ENCODE measurements around the gene PRDM2.

The PRDM2 gene

DNA sequence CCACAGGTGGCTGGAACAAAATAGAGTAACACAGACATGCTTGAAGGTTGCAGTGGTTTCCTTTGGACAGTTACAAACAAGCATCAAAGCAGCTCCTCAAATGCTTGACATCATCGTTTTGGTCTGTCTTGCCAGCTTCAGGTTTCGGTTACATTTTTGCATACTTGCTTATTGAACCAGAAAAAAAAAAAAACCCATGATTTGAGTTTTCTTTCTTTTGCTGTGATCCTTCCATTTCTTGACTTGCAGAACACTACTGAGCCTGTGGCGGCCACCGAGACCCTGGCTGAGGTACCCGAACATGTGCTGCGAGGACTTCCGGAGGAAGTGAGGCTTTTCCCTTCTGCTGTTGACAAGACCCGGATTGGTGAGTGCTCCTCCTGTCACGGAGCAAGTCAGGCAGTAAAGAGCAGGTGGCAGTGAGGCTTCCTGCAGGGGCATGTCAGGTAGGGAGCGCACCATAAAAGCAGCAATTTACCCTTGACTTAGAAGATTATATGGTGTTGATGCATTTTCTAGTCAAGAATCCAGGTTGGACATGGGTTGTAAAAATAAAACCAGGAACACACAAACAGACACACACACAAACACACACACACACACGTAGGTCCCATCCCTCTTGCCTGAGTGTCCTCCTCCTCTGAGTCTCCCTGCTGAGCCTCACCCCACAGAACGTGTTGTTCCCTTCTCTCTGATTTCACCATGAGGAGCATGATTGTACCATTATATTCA lies 30.9 kb downstream of the PRDM2 start:
- DNase-seq (ENCODE audit: extremely low read depth in 1 of 2, low read depth in 1 of 2) = peak; percentile 55 to 84

DNA sequence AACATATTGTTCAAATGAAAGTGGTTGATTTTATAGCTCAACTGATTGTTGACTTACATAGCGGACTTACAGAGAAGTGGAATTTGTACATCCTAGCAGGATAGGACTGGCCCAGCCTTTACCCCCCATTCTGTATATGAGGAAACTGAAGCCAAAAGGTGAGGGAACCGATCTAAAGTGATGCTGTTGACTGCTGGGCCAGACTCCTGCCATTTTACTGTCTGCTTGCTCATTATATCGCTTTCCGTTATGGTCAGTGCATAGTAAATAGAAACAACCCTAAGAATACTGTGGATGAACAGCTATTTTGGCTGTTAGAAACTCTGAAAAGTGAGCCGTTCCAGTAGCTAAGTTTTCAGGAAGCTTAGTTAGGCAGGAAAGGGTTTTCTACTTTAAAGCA lies 31.9 kb downstream of the PRDM2 start:
- DNase-seq (ENCODE audit: extremely low read depth in 1 of 2, low read depth in 1 of 2) = no peak

DNA sequence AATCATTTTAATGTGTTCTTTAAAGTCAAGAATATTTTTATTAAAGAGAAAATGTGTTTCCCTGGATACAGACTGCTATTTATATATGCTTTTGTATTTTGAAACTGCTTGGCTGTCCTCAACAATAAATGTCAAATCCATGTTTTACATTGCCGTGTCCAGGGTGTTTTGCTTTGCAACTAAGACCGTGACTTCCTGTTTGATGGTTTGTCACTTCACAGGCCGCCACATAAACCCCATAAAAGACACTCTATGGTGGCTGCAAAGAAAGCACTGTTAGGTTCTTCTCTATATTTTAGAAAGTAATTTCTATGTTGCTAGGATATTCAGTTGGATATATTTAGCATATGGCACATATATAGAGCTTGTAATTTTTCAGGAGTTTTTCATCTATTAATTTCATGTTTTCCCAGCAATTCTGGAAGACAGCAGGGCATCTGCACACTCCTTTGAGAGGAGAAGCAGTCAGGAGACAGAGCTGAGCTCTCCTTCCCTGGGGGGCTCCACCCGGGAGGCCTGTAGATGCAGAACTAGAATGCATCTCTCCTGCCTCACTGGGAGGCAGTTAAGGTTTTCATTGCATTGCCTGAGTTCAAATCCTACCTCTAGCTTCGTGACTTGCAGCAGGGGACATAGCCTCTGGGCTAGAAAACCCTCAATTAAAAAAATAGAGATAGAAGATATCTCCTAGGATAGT lies 33.1 kb downstream of the PRDM2 start:
- DNase-seq (ENCODE audit: extremely low read depth in 1 of 2, low read depth in 1 of 2) = no peak

DNA sequence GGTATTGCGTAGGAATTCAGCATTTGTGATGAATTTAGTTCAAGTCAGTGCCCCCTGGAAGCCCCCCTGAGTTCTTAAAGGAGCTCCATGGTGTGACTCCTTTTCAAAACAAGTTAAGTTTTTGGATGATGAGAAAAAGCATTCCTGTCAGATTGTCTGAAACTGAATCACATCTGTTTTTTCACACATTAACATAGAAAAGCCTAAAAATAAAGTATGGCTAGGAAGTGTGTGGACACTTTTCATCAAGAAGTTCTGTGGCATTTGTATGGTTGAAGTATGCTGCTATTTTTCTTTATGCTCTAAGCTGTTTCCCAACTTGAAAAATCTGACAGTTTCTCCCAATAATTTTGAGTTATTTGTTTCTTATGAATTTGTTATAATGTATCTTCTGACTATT lies 33.7 kb downstream of the PRDM2 start:
- no peak for DNase-seq (ENCODE audit: extremely low read depth in 1 of 2, low read depth in 1 of 2)

DNA sequence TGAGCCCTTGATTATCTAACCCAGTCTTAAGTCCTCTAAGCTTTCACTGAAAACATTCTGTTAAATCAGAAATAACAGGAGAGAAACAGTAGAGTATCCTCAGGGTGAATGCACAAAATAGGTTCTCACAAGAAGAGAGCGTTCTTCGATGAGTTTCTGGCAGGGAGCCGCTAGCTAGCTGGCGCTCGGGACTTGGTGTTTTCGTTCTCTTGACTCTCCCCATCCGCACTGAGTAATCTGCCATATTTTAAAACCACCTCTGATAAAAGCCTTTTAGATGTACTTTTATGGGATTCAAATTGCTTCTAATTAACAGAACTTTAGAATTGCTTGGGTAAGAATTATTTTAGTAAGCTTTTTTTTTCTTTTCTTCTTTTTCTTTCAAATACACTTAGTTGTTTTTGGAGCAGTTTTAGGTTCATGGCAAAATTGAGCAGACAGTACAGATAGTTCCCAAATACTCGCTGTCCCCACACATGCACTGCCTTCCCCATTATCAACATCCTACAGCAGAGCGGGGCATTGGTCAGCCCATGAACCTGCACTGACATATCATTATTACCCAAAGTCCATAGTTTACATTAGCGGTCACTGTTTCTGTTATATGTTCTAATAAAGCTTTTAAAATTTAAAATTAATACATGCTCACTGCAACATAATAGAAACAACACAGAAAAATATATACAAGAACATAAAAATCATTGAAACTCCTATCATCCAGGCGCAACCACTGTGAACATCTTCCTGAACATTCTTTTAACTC lies 35.4 kb downstream of the PRDM2 start:
- DNase-seq (ENCODE audit: extremely low read depth in 1 of 2, low read depth in 1 of 2) = no peak

DNA sequence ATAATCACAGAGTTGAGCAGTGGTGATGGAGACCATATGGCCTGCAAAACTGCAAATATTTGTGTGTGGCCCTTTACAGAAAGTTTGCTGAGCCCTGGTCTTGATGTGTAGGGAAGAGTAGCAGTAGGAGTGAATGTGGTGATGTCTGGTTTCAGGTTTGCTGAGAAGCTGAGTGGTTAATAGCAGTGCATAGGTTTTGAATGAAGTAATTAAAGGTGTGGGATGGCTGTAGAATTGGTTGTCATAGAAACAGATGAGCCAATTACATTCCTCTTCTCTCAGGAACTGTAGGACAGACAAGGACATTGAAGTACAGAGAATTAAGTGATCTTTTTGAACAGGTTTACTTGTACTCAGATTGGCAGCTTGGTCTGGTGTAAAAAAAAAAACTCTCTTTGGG lies 37.4 kb downstream of the PRDM2 start:
- DNase-seq (ENCODE audit: extremely low read depth in 1 of 2, low read depth in 1 of 2) = no peak

DNA sequence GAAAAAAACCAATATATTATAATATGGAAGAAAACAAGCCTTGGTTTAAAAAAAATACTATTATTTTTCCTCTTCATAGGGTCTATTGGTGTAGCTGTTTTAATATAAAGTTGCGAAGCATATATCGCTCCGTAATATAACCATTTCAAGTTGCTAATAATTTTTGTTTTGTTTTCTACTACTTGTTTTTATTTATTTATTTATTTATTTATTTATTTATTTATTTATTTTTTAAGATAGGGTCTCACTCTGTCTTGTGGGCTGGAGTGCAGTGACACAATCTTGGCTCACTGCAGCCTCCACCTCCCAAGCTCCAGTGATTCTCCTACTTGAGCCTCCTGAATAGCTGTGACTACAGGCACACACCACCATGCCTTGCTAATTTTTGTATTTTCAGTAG lies 46.4 kb downstream of the PRDM2 start:
- no peak for DNase-seq (ENCODE audit: extremely low read depth in 1 of 2, low read depth in 1 of 2)

DNA sequence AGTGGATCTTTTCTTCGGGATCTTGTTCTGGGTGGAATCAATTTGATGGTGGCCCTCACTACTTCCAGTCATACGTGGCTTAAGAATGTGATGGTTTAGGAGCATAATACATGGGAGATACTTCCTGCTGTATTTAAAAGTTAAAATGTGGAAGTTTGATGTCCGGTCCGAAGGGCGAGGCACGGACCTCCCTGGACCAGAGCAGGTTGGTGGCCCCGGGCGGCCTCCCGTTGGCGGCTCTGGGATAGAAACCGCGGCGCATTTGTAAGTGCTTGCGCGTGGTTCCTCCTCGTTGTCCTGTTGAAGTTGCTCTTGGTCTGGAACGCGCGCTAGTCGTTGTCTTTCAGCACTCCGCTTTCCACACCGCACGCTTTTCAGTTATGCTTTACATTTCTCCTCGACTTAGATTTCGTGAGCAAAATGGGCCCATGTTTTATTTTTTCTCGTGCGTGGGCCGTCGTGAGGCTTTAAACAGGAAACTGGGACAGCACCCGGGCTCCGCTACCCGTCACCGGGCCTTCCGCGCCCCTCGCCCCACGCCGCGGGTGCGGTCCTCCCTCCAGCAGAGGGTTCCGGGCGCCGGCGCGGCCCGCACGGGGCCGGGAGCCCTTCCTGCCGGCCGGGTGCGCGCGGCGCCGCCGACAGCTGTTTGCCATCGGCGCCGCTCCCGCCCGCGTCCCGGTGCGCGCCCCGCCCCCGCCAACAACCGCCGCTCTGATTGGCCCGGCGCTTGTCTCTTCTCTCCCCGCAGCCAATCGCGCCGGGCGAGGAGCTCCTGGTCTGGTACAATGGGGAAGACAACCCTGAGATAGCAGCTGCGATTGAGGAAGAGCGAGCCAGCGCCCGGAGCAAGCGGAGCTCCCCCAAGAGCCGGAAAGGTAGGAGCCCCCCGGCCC lies 48.9 kb downstream of the PRDM2 start:
- peak; percentile 89 to 94 for DNase-seq (ENCODE audit: extremely low read depth in 1 of 2, low read depth in 1 of 2)

DNA sequence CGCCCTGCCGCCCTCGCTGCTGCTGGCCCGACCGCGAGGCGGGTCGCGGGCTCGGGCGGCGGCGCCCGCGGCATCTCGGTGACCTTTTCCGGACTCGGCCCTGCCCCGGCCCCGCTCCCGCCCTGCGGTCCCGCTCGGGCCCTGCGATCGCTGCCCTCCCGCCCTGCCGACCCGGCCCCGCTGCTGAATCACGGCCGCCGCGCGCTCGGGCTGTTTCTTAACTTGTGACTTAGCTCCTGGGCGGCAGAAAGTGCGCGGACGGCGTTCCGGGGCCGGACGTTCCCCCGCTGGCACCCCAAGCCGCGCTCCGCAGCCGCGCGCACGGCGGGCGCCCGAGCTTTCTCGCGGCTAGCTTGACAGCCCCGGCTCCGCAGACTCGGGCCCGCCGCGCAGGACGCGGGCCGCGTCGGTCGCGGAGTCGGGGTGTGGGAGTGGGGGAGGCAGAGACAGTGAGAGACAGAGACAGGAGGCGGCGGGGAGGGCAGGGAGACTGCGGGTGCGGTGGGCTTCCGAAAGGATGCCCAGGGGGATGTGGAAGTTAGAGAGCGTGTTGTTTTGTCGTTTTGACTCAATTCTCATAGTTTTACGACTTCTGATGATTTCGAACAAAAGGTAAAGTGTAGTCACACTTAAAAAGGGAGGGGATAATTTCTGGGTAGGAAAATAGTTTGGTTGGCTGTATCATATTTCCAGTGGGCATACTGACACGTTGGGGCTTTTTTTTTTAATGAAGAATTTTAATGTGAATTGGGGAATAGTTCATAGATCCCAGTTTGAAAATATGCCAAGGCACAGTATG lies 49.8 kb downstream of the PRDM2 start:
- DNase-seq (ENCODE audit: extremely low read depth in 1 of 2, low read depth in 1 of 2) = peak; percentile 22 to 28

DNA sequence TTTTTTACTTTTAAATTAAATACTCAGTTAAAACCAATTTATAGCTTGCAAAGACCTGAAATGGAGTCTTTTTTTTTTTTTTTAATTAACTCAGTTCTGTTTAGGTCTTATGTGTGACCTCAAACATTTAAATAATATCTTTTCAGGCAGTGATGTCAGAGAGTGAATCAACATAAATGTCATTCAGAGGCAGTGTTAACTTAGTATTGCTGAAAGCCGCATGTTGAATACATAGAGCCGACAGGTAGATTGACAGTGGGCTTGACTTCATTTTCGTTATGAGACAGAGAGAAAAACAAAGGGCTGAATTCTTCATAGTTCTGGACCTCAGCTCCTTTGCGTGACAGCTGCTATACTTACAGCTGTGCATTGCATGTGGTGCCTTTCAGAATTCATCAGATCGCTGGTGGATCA lies 51.5 kb downstream of the PRDM2 start:
- DNase-seq (ENCODE audit: extremely low read depth in 1 of 2, low read depth in 1 of 2) = no peak

DNA sequence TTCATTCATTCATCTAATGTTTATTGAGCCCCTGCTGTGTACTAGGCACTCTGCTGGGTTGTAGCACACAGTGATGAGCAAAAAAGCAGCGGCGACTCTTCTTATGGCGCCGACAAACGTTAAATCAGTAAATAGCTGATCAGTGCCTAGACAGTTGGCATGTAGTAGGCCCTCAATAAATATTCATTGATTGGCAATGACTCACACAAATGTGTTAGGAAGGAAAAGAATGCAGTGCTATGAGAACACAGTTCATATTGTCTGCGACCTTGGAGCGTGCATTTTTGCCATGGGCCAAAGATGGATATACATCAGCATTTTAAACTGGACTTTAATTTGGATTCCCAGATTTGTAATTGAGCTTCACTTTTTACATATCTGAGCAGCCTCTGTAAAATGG lies 52.0 kb downstream of the PRDM2 start:
- DNase-seq (ENCODE audit: extremely low read depth in 1 of 2, low read depth in 1 of 2) = no peak

DNA sequence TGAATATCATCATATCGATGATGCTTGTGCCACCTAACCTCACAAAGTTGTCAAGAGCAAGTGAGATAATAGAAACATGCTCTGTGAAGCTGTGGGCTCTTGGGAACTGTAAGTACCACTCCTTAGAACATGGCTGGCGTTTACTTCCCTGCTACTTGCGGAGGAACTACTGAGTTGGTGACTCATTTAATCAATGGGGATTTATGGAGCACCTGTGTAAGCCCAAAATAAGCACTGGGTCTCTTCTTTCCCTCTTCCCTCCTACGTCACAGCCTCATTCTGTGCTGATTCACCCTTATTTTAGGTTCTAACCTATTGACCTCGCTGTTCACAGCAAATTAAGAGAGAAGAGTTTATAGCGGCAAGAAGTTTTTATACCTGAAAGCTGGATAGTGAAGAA lies 52.9 kb downstream of the PRDM2 start:
- DNase-seq (ENCODE audit: extremely low read depth in 1 of 2, low read depth in 1 of 2) = no peak

DNA sequence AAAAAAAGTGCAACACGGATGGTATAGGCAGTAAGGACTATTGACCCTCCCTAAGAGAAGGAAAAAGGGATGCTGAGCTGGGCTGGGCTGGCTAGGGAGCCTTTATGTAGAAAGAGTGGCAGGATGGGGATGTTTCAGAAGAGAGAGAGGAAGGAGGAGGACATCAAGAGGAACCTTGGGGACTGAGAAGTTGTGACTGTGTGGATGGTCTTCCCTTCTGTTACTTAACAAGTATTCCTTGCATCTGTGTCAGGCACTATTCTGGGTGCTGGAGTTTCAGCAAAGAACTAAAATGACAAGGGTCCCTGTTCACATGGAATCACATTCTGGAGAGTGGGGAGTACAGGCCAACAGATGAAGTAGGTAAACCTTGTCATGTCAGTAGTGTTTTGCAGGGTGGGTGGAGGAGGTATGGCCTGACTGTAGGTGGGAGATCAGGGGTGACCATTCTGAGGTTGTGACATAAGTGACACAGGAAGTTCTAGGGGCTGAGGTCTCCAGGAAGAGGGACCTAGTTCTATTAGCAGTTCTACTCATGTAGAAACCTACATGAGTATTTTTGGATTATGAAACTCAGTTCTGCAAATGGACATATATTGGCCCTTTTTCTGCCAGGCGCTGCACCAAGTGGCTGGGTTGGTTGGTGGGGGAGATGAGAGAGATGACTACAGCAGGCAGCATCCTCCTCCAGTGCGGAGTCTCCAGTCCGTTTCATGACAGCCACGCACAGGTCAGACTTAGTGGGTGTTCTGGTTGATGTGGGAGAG lies 53.8 kb downstream of the PRDM2 start:
- no peak for DNase-seq (ENCODE audit: extremely low read depth in 1 of 2, low read depth in 1 of 2)

DNA sequence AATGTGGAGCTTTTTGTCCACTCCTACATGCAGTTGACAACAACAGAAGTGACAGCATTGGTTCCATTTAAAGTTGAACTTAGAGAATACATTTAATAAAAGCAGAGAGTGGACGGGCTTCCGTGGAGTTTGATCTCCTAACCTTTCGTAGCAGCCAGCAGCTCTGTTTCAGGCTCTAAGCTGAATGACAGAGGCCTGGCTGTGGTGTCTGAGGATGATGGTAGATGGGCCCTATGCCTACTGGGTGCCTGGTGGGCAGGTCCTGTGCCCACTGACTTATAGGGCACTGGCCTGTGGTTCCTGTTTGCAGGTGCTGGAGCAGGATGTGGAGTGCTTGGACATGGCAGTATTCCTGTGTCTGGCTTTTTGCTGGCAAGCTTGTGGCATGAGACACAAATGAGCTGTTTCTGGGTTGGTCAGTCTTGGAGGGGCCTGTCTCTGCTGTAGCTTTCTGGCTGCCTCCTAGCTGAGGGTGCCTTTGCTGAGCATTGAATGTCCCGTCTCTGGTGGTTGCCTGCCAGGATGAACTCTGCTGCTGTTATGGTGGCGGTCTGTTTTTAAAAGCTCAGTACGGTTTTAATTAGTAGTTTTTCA lies 54.6 kb downstream of the PRDM2 start:
- no peak for DNase-seq (ENCODE audit: extremely low read depth in 1 of 2, low read depth in 1 of 2)

DNA sequence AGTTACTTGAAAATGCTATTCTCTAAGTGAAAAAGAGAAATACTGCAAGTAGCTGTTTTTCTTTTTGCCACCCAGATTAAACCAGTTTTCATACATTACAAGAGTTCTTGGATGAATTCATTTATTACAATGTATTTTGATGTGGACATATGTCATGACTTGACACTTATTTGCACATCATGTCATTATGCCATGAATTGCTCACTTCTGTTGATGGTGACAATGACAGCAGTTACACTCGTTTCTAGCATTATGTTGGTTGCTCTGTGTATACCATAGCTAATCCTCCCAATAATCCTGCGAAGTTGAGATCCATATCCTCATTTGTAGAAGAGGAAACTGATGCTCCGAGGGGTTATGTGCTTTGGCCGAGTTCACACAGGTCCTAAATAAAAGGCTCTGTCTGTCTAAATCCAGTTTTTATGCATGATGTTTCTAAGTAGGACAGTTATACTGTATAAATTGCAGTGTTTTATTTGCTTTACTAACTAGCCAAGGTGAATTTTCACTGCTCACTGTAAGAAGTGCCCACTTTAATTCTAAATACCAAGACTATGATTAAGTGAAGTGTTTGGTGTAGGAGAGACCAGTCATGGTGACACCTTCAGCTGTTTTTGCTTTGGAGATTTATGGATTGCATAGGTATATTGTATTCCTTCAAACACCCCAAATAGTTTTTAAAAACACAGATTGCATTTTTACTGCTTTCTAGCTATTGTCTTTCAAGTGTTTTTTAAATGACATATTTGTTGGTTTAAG lies 56.7 kb downstream of the PRDM2 start:
- no peak for DNase-seq (ENCODE audit: extremely low read depth in 1 of 2, low read depth in 1 of 2)

DNA sequence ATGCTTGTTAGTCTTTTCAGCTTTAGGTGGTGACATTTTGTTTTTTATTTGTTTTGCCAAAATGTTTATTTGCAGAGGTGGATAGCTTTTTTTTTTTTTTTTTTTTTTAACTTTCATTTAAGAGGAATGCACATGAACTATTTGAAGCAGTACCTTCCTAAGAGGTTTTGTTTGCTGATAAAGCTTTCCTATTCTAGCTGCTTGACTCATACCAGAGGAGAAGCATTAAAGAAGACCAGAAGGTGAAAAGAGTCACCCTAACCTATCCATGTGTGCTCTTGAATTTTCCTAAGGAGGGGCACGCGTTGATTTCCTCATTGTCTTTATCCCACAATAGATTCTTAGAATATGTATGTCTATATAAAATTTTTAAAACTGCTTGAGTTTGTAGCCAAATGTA lies 57.7 kb downstream of the PRDM2 start:
- DNase-seq (ENCODE audit: extremely low read depth in 1 of 2, low read depth in 1 of 2) = no peak

DNA sequence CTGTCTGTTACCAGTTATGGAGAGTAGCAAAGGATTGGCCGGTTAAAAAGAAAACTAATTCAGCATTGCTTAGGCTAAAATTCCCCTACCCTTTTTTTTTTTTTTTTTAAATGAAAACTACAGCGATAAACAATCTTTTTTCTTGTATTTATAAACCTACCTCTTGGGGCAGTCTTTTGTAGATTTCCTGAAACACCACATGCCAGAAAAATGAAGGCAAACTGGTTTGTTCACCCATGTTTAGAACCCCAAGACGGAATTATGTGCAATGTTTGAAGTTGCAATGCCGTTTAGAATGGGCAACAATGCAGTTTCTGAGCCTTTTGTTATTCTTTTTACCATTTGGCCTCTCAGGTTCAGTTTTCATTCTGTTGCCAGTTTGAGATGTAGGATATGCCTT lies 59.1 kb downstream of the PRDM2 start:
- no peak for DNase-seq (ENCODE audit: extremely low read depth in 1 of 2, low read depth in 1 of 2)

DNA sequence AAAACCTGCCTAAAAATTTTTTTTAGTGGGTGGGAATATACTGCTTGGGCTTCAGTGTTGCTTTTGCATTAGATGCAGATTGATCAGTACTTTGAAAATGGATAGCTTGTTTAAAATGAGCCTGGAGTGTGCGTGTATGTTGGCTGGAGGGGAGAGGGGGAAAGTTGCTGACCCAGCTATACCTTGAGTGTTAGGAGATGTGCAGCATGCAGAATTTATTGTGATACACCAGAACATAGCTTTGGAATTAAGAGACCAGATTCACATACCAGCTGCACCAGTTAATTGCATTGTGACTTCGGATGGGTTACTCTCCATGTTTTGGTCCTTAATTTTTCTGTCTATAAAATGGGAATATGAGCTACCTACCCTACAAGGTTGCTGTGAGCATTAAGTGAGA lies 60.4 kb downstream of the PRDM2 start:
- no peak for DNase-seq (ENCODE audit: extremely low read depth in 1 of 2, low read depth in 1 of 2)
